Body of pancreas (tissue), 4 donors: ENCODE results near the gene SET. TPM values are rescaled to one million over a fixed set of nuclear protein-coding genes. Genes with fewer than 3 reads are reported as not detected.

Source experiments
- ATAC-seq: fragments of 150-250 bp; one replicate; pipeline ENCODE4 v1.9.1; 2016
- DNase-seq, 4 donors: peaks; one replicate each; pipeline ENCODE4 v3.0.0-alpha.2; 2019
- H3K27ac ChIP-seq, 4 donors: fragments of 200-600 bp; sonication (generic); 1 replicate in 3 of 4; 2 replicates in 1 of 4; pipeline versions ENCODE4 v1.5.1 to v1.6.1; 2016 to 2019; ENCODE audit warnings: mild to moderate bottlenecking in 1 of 4, mixed read lengths in 1 of 4, moderate library complexity in 1 of 4
- H3K27me3 ChIP-seq, 2 donors: fragments of 200-600 bp; sonication (generic); one replicate each; pipeline ENCODE4 v1.6.0; 2016; ENCODE audit warnings: mild to moderate bottlenecking in 1 of 2
- H3K36me3 ChIP-seq, 2 donors: fragments of 200-600 bp; sonication (generic); replicated peaks in 1 of 2; 2 replicates each; pipeline ENCODE4 v1.5.1; 2016; ENCODE audit warnings: low read depth in 2 of 2; ENCODE audit not compliant: insufficient read depth in 1 of 2
- H3K4me1 ChIP-seq: fragments of 200-600 bp; sonication (generic); one replicate; pipeline ENCODE4 v1.6.0; 2016
- H3K4me3 ChIP-seq, 2 donors: fragments of 200-600 bp; sonication (generic); 1 replicate in 1 of 2; 2 replicates in 1 of 2; pipeline ENCODE4 v1.5.1; 2016 to 2019
- H3K9me3 ChIP-seq, 3 donors: fragments of 200-600 bp; sonication (generic); 1 replicate in 2 of 3; 2 replicates in 1 of 3; pipeline ENCODE4 v1.5.1; 2016
- POLR2A ChIP-seq, 3 donors: fragments of 450-650 bp; IDR thresholded peaks; one replicate each; pipeline ENCODE4 v1.6.1; 2016; ENCODE audit warnings: antibody characterized with exemption in 3 of 3, mild to moderate bottlenecking in 2 of 3
- WGBS, 2 donors: methylation state at CpG; one replicate each; pipeline ENCODE4 v1.1.5; 2017; 5-methylcytosine and 5-hydroxymethylcytosine counted together
- intact Hi-C: fragments of 100-400 bp; cut with DNase I; formaldehyde crosslinking; loops from one replicate; pipeline ENCODE4 v1.15.1; 2023
- small RNA-seq: library from RNA; depleted of rRNA; stranded (forward); fragments of <200 nt; gene quantifications from one replicate; pipeline ENCODE3, GENCODE V24; 2016
- total RNA-seq, 2 donors: library from RNA; depleted of rRNA; stranded (reverse); fragments of >200 nt; gene quantifications; one replicate each; pipeline ENCODE4 v1.1.0, GENCODE V29; 2016
- TF ChIP-seq, protein P1 (sequence below), 7 experiments: fragments of 450-650 bp in 4 of 7; fragments of 200-600 bp in 3 of 7; sonication (generic) in 3 of 7; IDR thresholded peaks; one replicate each; pipeline ENCODE4 v1.5.1; 2016 to 2019; ENCODE audit warnings: antibody characterized with exemption in 7 of 7

Gene SET
- total RNA-seq, 2 donors from 2014 or later: 70.9 to 87.2 TPM

DNA sequence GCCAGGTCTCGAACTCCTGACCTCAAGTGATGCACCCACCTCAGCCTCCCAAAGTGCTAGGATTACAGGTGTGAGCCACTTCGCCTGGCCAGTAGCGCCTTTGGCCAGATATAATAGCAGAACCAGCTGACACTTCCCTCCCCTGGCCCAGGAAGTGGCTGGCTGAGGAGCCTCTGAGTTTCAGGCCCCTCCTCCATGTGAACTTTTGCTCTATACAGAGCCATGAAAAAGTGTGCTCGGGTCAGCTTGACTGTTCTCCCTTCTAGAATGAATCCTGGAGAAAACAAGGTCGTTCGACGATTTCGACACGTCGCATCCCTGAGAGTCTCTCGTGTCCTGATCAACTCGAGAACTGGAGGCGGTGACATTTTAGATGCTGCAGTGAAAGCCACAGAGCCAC, 43.6 kb downstream of the SET start:
- no peaks in the 10 kb centered on the region for H3K36me3 ChIP-seq
- H3K4me1 ChIP-seq: peaks cover 8% of the 10 kb centered on the region
- H3K4me3 ChIP-seq: no peak overlapping the region
- DNase-seq: no peak
- WGBS, 2 donors: 76 to 82% methylated on average over 11 to 13 of the region's 13 CpGs
- no peak for TF ChIP-seq POLR2A (IDR thresholded peaks at IDR 0.05)
- TF ChIP-seq, protein P1, sequence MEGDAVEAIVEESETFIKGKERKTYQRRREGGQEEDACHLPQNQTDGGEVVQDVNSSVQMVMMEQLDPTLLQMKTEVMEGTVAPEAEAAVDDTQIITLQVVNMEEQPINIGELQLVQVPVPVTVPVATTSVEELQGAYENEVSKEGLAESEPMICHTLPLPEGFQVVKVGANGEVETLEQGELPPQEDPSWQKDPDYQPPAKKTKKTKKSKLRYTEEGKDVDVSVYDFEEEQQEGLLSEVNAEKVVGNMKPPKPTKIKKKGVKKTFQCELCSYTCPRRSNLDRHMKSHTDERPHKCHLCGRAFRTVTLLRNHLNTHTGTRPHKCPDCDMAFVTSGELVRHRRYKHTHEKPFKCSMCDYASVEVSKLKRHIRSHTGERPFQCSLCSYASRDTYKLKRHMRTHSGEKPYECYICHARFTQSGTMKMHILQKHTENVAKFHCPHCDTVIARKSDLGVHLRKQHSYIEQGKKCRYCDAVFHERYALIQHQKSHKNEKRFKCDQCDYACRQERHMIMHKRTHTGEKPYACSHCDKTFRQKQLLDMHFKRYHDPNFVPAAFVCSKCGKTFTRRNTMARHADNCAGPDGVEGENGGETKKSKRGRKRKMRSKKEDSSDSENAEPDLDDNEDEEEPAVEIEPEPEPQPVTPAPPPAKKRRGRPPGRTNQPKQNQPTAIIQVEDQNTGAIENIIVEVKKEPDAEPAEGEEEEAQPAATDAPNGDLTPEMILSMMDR (IDR thresholded peaks at IDR 0.05): no peak
- H3K9me3 ChIP-seq: no peaks in the 10 kb centered on the region
- intact Hi-C loops: loop anchor here (10.0 kb wide), 1 partner anchor 92 kb away; the partner anchor contains the start of gene SPOUT1
- H3K27me3 ChIP-seq: no peaks in the 10 kb centered on the region
- ATAC-seq: no peak
- H3K27ac ChIP-seq: no peak overlapping the region

DNA sequence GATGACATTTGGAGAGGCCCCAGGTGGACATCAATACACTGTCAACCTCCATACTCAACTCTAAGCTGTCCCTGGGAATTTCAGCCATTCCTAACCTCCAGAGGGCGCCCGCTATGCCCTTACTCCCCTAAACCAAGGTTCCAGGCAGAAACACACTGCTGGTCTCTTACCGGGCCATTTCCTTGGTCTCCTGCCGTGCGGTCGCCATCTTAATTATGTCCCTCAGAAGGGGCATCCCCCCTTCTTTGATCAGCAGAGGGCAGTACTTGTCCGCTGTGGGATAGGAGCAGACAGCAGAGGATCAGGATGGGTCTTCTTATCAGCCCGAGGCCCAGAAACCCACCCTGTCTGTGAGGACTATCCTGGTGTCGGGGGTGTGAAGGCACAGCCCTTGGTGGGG, 44.2 kb downstream of the SET start:
- no peaks in the 10 kb centered on the region for H3K27me3 ChIP-seq
- H3K9me3 ChIP-seq: no peaks in the 10 kb centered on the region
- H3K4me3 ChIP-seq: no peak overlapping the region
- H3K4me1 ChIP-seq: peaks cover 8% of the 10 kb centered on the region
- peak in 1 of 3 donors; percentile 17 for TF ChIP-seq POLR2A (IDR thresholded peaks at IDR 0.05)
- TF ChIP-seq, protein P1 (IDR thresholded peaks at IDR 0.05): peak; percentile 56 to 77 (median 72)
- intact Hi-C loops: loop anchor here (10.0 kb wide), 1 partner anchor 92 kb away; the partner anchor contains the start of gene SPOUT1
- peak overlapping the region; percentile 15 to 78 (median 68) for H3K27ac ChIP-seq
- H3K36me3 ChIP-seq: no peaks in the 10 kb centered on the region
- peak; percentile 83 to 89 (median 86) for DNase-seq
- 11 to 46% methylated on average over 3 to 9 of the region's 9 CpGs for WGBS, 2 donors
- ATAC-seq: peak; percentile 93

DNA sequence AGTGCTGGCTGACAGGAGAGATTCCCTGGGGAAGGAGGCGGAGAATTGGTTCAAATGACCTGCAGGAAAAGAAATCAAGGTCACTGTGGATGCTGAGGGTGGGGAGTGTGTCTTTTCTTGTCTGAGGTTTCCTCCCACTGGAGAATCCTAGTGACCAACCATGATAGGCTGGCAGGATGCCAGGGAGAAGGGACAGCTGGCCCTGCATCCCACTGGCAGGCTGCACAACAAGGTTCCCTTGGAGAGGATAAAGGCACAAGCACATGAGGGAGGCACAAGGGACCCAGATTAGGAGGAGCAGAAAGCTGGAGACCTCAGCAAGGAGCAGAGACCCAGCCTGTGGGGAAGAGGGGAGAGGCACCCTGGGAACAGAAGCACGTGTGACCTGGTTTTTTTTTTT, 46.4 kb downstream of the SET start:
- intact Hi-C loops: loop anchor here (10.0 kb wide), 1 partner anchor 89 kb away; the partner anchor contains the start of gene SPOUT1
- DNase-seq: peak; percentile 32 to 56 (median 34)
- Histone ChIP-seq H3K4me3 (no peak overlapping the region), H3K9me3 (no peaks in the 10 kb centered on the region), H3K27ac (no peak overlapping the region), H3K27me3 (no peaks in the 10 kb centered on the region), H3K36me3 (no peaks in the 10 kb centered on the region), H3K4me1 (peaks cover 8% of the 10 kb centered on the region)
- 46 to 52% methylated on average over 2 of the region's 2 CpGs for WGBS, 2 donors
- no peak for TF ChIP-seq POLR2A (IDR thresholded peaks at IDR 0.05)
- TF ChIP-seq, protein P1 (IDR thresholded peaks at IDR 0.05): no peak
- ATAC-seq: no peak

DNA sequence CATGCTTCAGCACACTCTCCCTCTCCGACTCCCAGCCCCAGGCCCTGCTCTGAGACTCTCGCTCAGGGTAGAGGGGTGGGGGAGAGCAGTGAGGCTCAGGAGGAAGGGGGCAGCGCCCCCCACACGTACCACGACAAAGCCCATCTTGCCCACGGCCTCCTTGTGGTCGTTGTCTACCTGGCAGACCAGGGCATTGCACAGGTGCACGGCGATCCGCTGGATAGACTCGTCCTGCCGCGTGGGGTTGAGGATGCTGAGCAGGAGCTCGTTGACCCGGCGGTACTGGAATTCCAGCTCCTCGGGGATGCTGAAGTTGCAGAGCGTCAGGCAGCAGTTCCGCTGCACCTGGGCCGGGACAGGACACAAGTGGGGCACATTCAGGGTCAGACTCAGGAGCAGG, 53.4 kb downstream of the SET start:
- intact Hi-C loops: no loop called here
- Histone ChIP-seq H3K27me3 (no peaks in the 10 kb centered on the region), H3K9me3 (no peaks in the 10 kb centered on the region), H3K4me1 (no peaks in the 10 kb centered on the region), H3K36me3 (no peaks in the 10 kb centered on the region), H3K4me3 (no peak overlapping the region), H3K27ac (no peak overlapping the region)
- no peak for TF ChIP-seq POLR2A (IDR thresholded peaks at IDR 0.05)
- DNase-seq (no peak), ATAC-seq (no peak)
- WGBS, 2 donors: 81 to 83% methylated on average over 1 to 20 of the region's 20 CpGs

DNA sequence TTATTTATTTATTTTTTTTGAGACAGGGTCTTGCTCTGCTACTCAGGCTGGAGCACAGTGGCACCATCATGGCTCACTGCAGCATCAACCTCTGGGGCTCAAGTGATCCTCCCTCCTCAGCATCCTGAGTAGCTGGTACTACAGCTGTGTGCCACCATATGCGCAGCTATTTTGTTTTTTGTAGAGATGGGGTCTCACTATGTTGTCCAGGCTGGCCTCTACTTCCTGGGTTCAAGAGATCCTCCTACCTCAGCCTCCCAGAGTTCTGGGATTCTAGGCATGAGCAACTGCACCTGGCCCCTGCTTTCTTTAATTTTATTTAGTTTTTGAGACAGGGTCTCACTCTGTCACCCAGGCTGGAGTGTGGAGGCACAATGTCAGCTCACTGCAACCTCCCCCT, 54.4 kb downstream of the SET start:
- intact Hi-C loops: no loop called here
- ATAC-seq (no peak), DNase-seq (no peak)
- no peaks in the 10 kb centered on the region for H3K36me3 ChIP-seq
- no peak overlapping the region for H3K4me3 ChIP-seq
- no peaks in the 10 kb centered on the region for H3K9me3 ChIP-seq
- no peaks in the 10 kb centered on the region for H3K4me1 ChIP-seq
- H3K27me3 ChIP-seq: no peaks in the 10 kb centered on the region
- no peak for TF ChIP-seq POLR2A (IDR thresholded peaks at IDR 0.05)
- TF ChIP-seq, protein P1 (IDR thresholded peaks at IDR 0.05): no peak
- H3K27ac ChIP-seq: no peak overlapping the region
- 100% methylated on average over 1 of the region's 1 CpG for WGBS, 2 donors

Small RNAs within 50 kb of the gene (small RNA-seq; reads per million reads assigned to genes)
- gene RF00017 (not detected), gene RN7SL560P (not detected)

Other genes starting within 250 kb of the SET start
- gene ODF2, start 233.2 kb upstream of the SET start, total RNA-seq: 10 to 100 TPM; 14.3 to 23.4 TPM
- 10 to 100 TPM in 1 of 2 donors, 1 to 10 TPM in 1; 8.3 to 11.5 TPM for gene GLE1, start 184.5 kb upstream of the SET start, total RNA-seq
- gene SPTAN1, start 136.6 kb upstream of the SET start, total RNA-seq: 100 to 1,000 TPM; 119 to 248 TPM
- 10 to 100 TPM; 58.1 to 62.3 TPM for gene DYNC2I2, start 32.4 kb upstream of the SET start, total RNA-seq
- 10 to 100 TPM in 1 of 2 donors, 1 to 10 TPM in 1; 4.9 to 10.2 TPM for gene PKN3, start 13.3 kb downstream of the SET start, total RNA-seq
- gene ZDHHC12, start 34.9 kb downstream of the SET start, total RNA-seq: 10 to 100 TPM; 21.1 to 64.9 TPM
- gene ZER1, start 82.7 kb downstream of the SET start, total RNA-seq: 10 to 100 TPM; 25.7 to 41.9 TPM
- gene TBC1D13, start 98.0 kb downstream of the SET start, total RNA-seq: 10 to 100 TPM; 17.5 to 19.5 TPM
- gene ENDOG, start 129.3 kb downstream of the SET start, total RNA-seq: 10 to 100 TPM; 22.4 to 24.9 TPM
- 10 to 100 TPM; 16.2 to 16.3 TPM for gene SPOUT1, start 140.6 kb downstream of the SET start, total RNA-seq
- gene KYAT1, start 192.7 kb downstream of the SET start, total RNA-seq: 1 to 10 TPM; 2.6 to 4.3 TPM
- 10 to 100 TPM; 21.0 to 23.7 TPM for gene LRRC8A, start 192.9 kb downstream of the SET start, total RNA-seq
- 10 to 100 TPM; 48.8 to 65.3 TPM for gene PHYHD1, start 231.8 kb downstream of the SET start, total RNA-seq